ENCODE results near the gene STAT1. TPM values are rescaled to one million over a fixed set of nuclear protein-coding genes. Genes with fewer than 3 reads are reported as not detected.

STAT1 gene
- polyA plus RNA-seq, 1 donor from 2014 or later, result 4.9 TPM

GRCh38 chr2:190970160-190970559 is 43.8 kb downstream of the STAT1 start:
- H3K27ac ChIP-seq (ENCODE audit: low read length), result no peak overlapping the region
- no peak for TF ChIP-seq MXI1 (conservative IDR thresholded peaks at IDR 0.05; ENCODE audit: poor library complexity, severe bottlenecking)
- no peak for TF ChIP-seq RAD21 (conservative IDR thresholded peaks at IDR 0.05)
- TF ChIP-seq POLR2AphosphoS5 (IDR thresholded peaks at IDR 0.05), result no peak
- TF ChIP-seq EP300 (conservative IDR thresholded peaks at IDR 0.05; ENCODE audit: poor library complexity, severe bottlenecking), result no peak
- TF ChIP-seq SMC3 (conservative IDR thresholded peaks at IDR 0.05; ENCODE audit: poor library complexity), result no peak
- no peak for TF ChIP-seq TAF1 (IDR thresholded peaks at IDR 0.05; ENCODE audit: low read depth)
- no peak for TF ChIP-seq REST (IDR thresholded peaks at IDR 0.05; ENCODE audit: borderline replicate concordance)
- H3K27me3 ChIP-seq (ENCODE audit: insufficient read depth, low read depth, low read length), result no peaks in the 10 kb centered on the region
- no peaks in the 10 kb centered on the region for H3F3A ChIP-seq (ENCODE audit: insufficient read depth, low read length, poor library complexity, severe bottlenecking)
- H3K9me2 ChIP-seq (ENCODE audit: insufficient read depth, low read length), result no peaks in the 10 kb centered on the region
- no peaks in the 10 kb centered on the region for H3K79me2 ChIP-seq (replicated peaks; ENCODE audit: insufficient read depth, low read length)
- no peaks in the 10 kb centered on the region for H3K36me3 ChIP-seq (ENCODE audit: insufficient read depth, low read length)
- no peak overlapping the region for H3K4me2 ChIP-seq (ENCODE audit: low read length)
- no peaks in the 10 kb centered on the region for H4K20me1 ChIP-seq (ENCODE audit: insufficient read depth)
- H3K9me3 ChIP-seq (ENCODE audit: low read length), result no peaks in the 10 kb centered on the region
- no peak overlapping the region for H2AFZ ChIP-seq (ENCODE audit: low read depth, low read length)
- H3K9ac ChIP-seq (ENCODE audit: low read length), result no peak overlapping the region
- no peak overlapping the region for H3K4me3 ChIP-seq (ENCODE audit: low read length)

GRCh38 chr2:190968522-190968921 is 45.4 kb downstream of the STAT1 start:
- H3K36me3 ChIP-seq (ENCODE audit: insufficient read depth, low read length), result no peaks in the 10 kb centered on the region
- no peak overlapping the region for H3K9ac ChIP-seq (ENCODE audit: low read length)
- no peaks in the 10 kb centered on the region for H3K9me2 ChIP-seq (ENCODE audit: insufficient read depth, low read length)
- H3K4me2 ChIP-seq (ENCODE audit: low read length), result no peak overlapping the region
- H3K27ac ChIP-seq (ENCODE audit: low read length), result no peak overlapping the region
- H3K4me3 ChIP-seq (ENCODE audit: low read length), result no peak overlapping the region
- no peaks in the 10 kb centered on the region for H3K27me3 ChIP-seq (ENCODE audit: insufficient read depth, low read depth, low read length)
- TF ChIP-seq EZH2 (IDR thresholded peaks at IDR 0.05; ENCODE audit: borderline replicate concordance, insufficient read depth, low read length, poor library complexity, severe bottlenecking) (no peak), SMC3 (conservative IDR thresholded peaks at IDR 0.05; ENCODE audit: poor library complexity) (no peak), POLR2AphosphoS5 (IDR thresholded peaks at IDR 0.05) (no peak), RAD21 (conservative IDR thresholded peaks at IDR 0.05) (no peak), TAF1 (IDR thresholded peaks at IDR 0.05; ENCODE audit: low read depth) (no peak), CTCF (IDR thresholded peaks at IDR 0.05; ENCODE audit: poor library complexity, severe bottlenecking) (no peak)
- no peaks in the 10 kb centered on the region for H3K79me2 ChIP-seq (replicated peaks; ENCODE audit: insufficient read depth, low read length)
- no peak overlapping the region for H2AFZ ChIP-seq (ENCODE audit: low read depth, low read length)
- H3F3A ChIP-seq (ENCODE audit: insufficient read depth, low read length, poor library complexity, severe bottlenecking), result no peaks in the 10 kb centered on the region
- no peaks in the 10 kb centered on the region for H4K20me1 ChIP-seq (ENCODE audit: insufficient read depth)
- no peaks in the 10 kb centered on the region for H3K9me3 ChIP-seq (ENCODE audit: low read length)

Data from neural cell (in vitro differentiated cells).